CD4-positive, alpha-beta T cell (primary cell): Measurements from ENCODE around the gene NYAP2. TPM values are rescaled to one million over a fixed set of nuclear protein-coding genes. Genes with fewer than 3 reads are reported as not detected.

Experiments
- ATAC-seq: fragments of 200-7000 bp; cut with Tn5 transposase; one replicate; pipeline ENCODE4 v1.10.0; 2022; ENCODE audit warnings: mild to moderate bottlenecking; ENCODE audit not compliant: poor library complexity
- CTCF ChIA-PET: fragments of 350-600 bp; sonication (Branson Sonifier 250); formaldehyde crosslinking; loops from one replicate; lab custom pipeline; 2021; ENCODE audit warnings: antibody characterized with exemption, inconsistent platforms; lab: Charles Lee
- POLR2A ChIA-PET: fragments of 350-600 bp; sonication (Branson Sonifier 250); formaldehyde crosslinking; loops from one replicate; lab custom pipeline; 2021; ENCODE audit warnings: antibody characterized with exemption, inconsistent platforms; lab: Charles Lee
- DNase-seq, 14 experiments: peaks; one replicate each; pipeline ENCODE4 v3.0.0-alpha.2; 2013 to 2020; ENCODE audit warnings: mixed read lengths in 2 of 14
- H3K27ac ChIP-seq, 2 donors: one replicate each; pipeline versions ENCODE4 v1.5.1 to v1.7.0; 2013; ENCODE audit warnings: low read length in 2 of 2, low read depth in 1 of 2, mild to moderate bottlenecking in 1 of 2
- H3K27me3 ChIP-seq, 2 experiments: 1 replicate in 1 of 2; 2 replicates in 1 of 2; pipeline versions ENCODE4 v1.6.1 to v1.7.0; 2013; ENCODE audit warnings: low read length in 2 of 2, control low read depth in 1 of 2, mild to moderate bottlenecking in 1 of 2, moderate library complexity in 1 of 2; ENCODE audit not compliant: insufficient read depth in 2 of 2, control insufficient read depth in 1 of 2
- H3K36me3 ChIP-seq: one replicate; pipeline ENCODE4 v1.6.1; 2013; ENCODE audit warnings: low read length, control low read depth; ENCODE audit not compliant: insufficient read depth
- H3K4me1 ChIP-seq: one replicate; pipeline ENCODE4 v1.6.1; 2013; ENCODE audit warnings: low read length, control low read depth; ENCODE audit not compliant: insufficient read depth
- H3K4me3 ChIP-seq: one replicate; pipeline ENCODE4 v1.5.1; 2013; ENCODE audit warnings: mild to moderate bottlenecking, low read length, moderate library complexity
- H3K9me3 ChIP-seq, 2 experiments: 1 replicate in 1 of 2; 2 replicates in 1 of 2; pipeline versions ENCODE4 v1.6.1 to v1.7.0; 2013; ENCODE audit warnings: low read length in 2 of 2, mild to moderate bottlenecking in 2 of 2, control low read depth in 1 of 2, moderate library complexity in 1 of 2; ENCODE audit not compliant: control insufficient read depth in 1 of 2, insufficient read depth in 1 of 2
- H3K27ac Mint-ChIP-seq: one replicate; pipeline ENCODE4 v1.8.0; 2020; ENCODE audit warnings: mixed read lengths
- H3K27me3 Mint-ChIP-seq: one replicate; pipeline ENCODE4 v1.8.0; 2021; ENCODE audit warnings: mixed read lengths
- H3K36me3 Mint-ChIP-seq: one replicate; pipeline ENCODE4 v1.8.0; 2021; ENCODE audit warnings: low read depth, mixed read lengths
- H3K4me1 Mint-ChIP-seq: one replicate; pipeline ENCODE4 v1.8.0; 2021; ENCODE audit warnings: low read depth, mixed read lengths
- H3K4me3 Mint-ChIP-seq: one replicate; pipeline ENCODE4 v1.8.0; 2020; ENCODE audit warnings: mild to moderate bottlenecking, mixed read lengths
- H3K9me3 Mint-ChIP-seq: one replicate; pipeline ENCODE4 v1.8.0; 2020; ENCODE audit warnings: mixed read lengths
- CTCF ChIP-seq: fragments of 200-600 bp; IDR thresholded peaks from one replicate; pipeline ENCODE4 v1.8.0; 2022; ENCODE audit warnings: antibody characterized with exemption, mild to moderate bottlenecking
- intact Hi-C, 2 experiments: fragments of 100-400 bp; cut with DNase I in 1 of 2; cut with micrococcal nuclease in 1 of 2; formaldehyde crosslinking; loops; one replicate each; pipeline versions ENCODE4 v1.15.1 to v1.9.0; 2023 to 2025; cut with DNase I, micrococcal nuclease
- total RNA-seq, 174 experiments: library from RNA in 2 of 174; stranded (reverse) in 2 of 174; gene quantifications; one replicate each; pipeline ENCODE4 v1.2.3 and lab custom pipeline; 2021 to 2026

Gene NYAP2
- total RNA-seq, 2 experiments from 2014 or later, result not detected

- TF ChIP-seq CTCF, result no peak
- Histone ChIP-seq H3K4me1 (peaks cover 8% of the 10 kb centered on the region), H3K27me3 (no peaks in the 10 kb centered on the region), H3K4me3 (no peak overlapping the region), H3K36me3 (no peaks in the 10 kb centered on the region), H3K27ac (no peak overlapping the region), H3K9me3 (no peaks in the 10 kb centered on the region)
- ATAC-seq (no peak), DNase-seq (no peak)
- H3K4me3 Mint-ChIP-seq, result no peak overlapping the region
- no peaks in the 10 kb centered on the region for H3K9me3 Mint-ChIP-seq
- H3K27me3 Mint-ChIP-seq, result no peaks in the 10 kb centered on the region
- POLR2A ChIA-PET, result no interaction called here
- CTCF ChIA-PET, result no interaction called here
- no peak overlapping the region for H3K27ac Mint-ChIP-seq
- no peaks in the 10 kb centered on the region for H3K36me3 Mint-ChIP-seq
- H3K4me1 Mint-ChIP-seq, result peaks cover 19% of the 10 kb centered on the region
- intact Hi-C loops, result no loop called here
Measured at GRCh38 chr2:225468131-225468530, 68.6 kb downstream of the NYAP2 start.

- CTCF ChIA-PET, result no interaction called here
- H3K36me3 ChIP-seq, result no peaks in the 10 kb centered on the region
- ATAC-seq, result no peak
Measured at GRCh38 chr2:225471039-225471438, 71.5 kb downstream of the NYAP2 start.

GRCh38 chr2:225471482-225471881, 72.0 kb downstream of the NYAP2 start:
- Histone ChIP-seq H3K36me3 (no peaks in the 10 kb centered on the region), H3K4me3 (no peak overlapping the region), H3K27ac (no peak overlapping the region), H3K9me3 (no peaks in the 10 kb centered on the region), H3K4me1 (no peaks in the 10 kb centered on the region), H3K27me3 (no peaks in the 10 kb centered on the region)
- no peak for TF ChIP-seq CTCF
- CTCF ChIA-PET, result no interaction called here
- Mint-ChIP-seq H3K36me3 (no peaks in the 10 kb centered on the region), H3K4me1 (peaks cover 5% of the 10 kb centered on the region), H3K9me3 (no peaks in the 10 kb centered on the region), H3K27me3 (no peaks in the 10 kb centered on the region), H3K27ac (no peak overlapping the region), H3K4me3 (no peak overlapping the region)
- POLR2A ChIA-PET, result no interaction called here
- intact Hi-C loops, result no loop called here
- no peak for DNase-seq
- ATAC-seq, result no peak

More at GRCh38 chr2:225471039-225471438, 71.5 kb downstream of the NYAP2 start:
- POLR2A ChIA-PET, result no interaction called here
- intact Hi-C loops, result no loop called here
- no peak overlapping the region for H3K4me3 Mint-ChIP-seq
- peaks cover 5% of the 10 kb centered on the region for H3K4me1 Mint-ChIP-seq
- Histone ChIP-seq H3K27ac (no peak overlapping the region), H3K27me3 (no peaks in the 10 kb centered on the region), H3K4me3 (no peak overlapping the region), H3K4me1 (no peaks in the 10 kb centered on the region), H3K9me3 (no peaks in the 10 kb centered on the region)
- H3K36me3 Mint-ChIP-seq, result no peaks in the 10 kb centered on the region
- no peaks in the 10 kb centered on the region for H3K9me3 Mint-ChIP-seq
- no peaks in the 10 kb centered on the region for H3K27me3 Mint-ChIP-seq
- no peak overlapping the region for H3K27ac Mint-ChIP-seq
- TF ChIP-seq CTCF, result no peak
- DNase-seq, result no peak
